HuH-7.5 (cell line): ENCODE data around the gene POLDIP3.
"Not testable (repeated sequence)": the region's sequence is repeated elsewhere in the genome, so short reads cannot be mapped to it uniquely, and the experiment has no call there.

Experiments used
- DNase-seq: peaks from one replicate; pipeline ENCODE4 v3.0.0; 2011; ENCODE audit warnings: low spot score

The POLDIP3 gene

DNA sequence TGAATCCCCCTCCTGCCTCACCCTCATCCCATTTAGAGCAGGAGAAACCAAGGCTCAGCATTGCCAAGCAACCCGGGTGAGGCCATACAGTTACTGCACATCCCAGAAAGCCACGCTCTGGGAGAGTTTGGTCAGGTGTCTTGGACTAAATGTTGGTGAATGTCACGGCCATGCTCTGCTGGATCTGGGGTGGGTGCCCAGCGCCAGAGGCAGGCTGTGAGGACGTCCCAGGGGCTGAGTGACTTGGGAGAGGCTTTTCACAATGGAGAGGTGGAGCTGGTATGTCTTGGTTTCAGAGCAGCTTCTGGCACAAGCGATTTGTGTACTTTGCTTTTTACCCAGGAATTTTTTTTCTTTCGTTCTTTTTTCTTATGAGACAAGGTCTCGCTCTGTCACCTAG lies 54.3 kb downstream of the POLDIP3 start:
- no peak for DNase-seq

DNA sequence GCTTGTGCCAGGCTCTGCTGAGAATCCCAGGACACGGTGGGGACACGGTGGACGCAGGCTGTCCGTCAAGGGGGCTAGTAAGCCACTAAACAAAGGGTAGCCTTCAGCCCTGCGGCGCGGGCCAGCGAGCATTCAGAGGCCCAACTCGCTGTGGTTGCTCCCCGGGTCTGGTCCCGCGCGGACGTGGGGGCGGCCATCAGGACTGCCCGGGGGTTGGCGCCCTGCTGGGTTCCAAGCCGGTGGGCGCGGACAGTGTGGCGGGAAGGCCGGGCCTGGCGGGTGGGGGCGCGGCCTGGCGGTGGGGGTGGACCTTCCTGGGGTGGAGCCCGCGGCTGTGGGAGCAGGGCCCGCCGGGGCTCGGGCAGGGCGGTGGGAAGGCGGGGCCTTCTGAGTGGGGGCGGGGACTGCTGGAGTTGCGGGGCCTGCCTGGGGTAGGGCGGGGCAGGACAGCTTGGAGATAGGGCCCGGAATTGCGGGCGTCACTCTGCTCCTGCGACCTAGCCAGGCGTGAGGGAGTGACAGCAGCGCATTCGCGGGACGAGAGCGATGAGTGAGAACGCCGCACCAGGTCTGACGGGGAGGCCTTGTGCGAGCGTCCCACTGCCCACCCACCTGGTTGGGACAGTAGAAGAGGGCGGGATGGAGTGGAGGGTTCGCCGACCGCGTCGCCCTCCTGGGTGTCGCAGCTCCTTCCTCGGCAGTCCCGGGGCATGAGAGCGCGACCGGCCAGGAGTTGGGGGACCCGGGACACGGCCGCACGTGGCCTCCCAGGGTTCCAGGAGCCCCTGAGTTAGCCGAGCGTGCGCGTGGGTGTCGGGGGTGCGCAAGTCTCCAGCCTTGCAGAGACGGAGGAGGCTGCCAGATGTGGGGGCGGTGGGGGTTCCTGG lies 61.0 kb downstream of the POLDIP3 start, which contains the start of gene SERHL2:
Gene SERHL2 (plus strand): TSS at position 482 of the 887 bp plus-strand sequence. CDS start 65 bp downstream, at position 547.
- peak; percentile 85 for DNase-seq

DNA sequence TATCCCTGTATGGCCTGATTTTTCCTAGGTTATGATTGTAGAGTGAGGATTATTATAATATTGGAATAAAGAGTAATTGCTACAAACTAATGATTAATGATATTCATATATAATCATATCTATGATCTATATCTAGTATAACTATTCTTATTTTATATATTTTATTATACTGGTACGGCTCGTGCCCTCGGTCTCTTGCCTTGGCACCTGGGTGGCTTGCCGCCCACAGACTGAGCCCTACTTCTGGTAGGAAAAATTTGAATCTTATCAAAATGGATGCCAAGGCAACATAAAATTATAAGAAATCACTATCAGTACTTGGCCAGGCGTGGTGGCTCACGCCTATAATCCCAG lies 62.4 kb downstream of the POLDIP3 start:
- DNase-seq: not testable (repeated sequence)

DNA sequence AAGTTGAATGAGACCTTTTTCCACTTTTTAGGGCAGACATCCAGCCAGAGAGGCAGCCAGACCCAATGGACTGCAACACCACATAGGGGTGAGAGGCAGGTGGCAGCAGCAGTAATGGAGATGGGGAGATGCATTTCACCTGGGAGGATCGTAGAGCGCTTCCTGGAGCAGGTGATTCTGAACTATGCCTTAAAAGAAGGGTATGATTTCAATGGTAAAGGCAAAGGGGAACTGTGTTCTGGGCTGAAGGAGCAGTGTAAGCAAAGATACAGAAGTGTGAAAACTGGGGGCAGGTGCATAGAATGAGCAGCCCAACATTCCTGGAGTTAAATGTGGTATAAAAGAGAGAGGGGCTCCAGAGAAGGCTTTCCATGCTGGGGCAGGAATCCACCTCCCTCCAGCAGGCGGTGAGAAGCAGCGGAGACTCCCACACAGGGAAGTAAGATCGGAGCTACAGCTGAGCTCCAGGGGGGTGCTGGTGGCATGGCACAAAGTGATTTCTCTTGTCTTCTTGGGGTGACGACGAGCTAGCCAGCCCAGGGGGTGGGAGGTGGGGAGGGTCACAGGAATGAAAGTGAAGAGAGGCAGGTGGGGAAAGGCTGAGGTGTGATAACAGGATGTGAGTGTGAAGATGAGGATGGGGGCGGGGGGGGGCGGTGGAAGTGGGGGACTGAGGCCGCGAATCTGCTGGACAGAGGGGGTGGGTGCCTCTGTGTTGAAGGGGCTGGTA lies 65.2 kb downstream of the POLDIP3 start:
- DNase-seq: no peak

DNA sequence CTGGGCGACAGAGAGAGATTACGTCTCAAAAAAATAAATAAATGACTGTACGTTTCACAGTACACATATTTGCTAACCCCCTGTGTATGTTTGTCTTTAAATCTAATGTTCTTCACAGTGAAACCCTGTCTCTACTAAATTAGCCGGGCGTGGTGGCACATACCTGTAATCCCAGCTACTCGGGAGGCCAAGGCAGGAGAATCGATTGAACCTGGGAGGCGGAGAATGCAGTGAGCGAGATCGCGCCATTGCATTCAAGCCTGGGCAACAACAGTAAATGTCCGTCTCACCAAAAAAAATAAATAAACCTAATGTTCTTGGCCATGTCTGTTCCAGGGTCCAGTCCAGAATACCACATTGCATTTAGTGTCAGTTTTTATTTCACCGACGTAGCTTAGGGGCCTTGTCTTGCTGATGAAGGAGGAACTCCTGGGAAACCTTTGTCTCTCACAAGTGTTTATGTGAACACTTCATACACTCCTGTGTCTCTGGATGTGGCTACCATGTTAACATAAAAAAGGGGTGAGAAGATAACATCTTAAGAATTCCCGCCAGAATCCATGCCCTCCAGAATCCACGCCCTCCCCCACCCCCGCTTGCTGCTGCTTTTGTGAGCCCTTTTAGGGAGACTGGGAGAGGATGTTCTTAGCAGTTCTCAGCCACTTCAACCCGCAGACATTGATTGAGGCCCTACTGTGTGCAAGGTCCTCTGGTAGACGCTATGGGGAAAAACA lies 65.9 kb downstream of the POLDIP3 start:
- DNase-seq: no peak

DNA sequence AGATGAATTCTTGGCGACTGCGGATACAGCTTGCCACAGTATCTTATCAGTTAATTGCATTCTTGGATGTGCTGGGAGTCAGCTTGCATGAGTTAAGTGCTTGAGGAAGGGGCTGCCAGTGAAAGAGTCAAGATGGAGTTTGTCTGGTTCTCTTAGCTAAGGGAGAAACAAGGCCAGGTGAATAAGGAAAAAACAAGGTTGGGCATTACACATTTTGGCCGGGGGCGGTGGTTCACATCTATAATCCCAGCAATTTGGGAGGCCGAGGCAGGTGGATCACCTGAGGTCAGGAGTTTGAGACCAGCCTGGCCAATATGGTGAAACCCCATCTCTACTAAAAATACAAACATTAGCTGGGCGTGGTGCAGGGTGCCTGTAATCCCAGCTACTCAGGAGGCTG lies 66.6 kb downstream of the POLDIP3 start:
- DNase-seq: not testable (repeated sequence)

DNA sequence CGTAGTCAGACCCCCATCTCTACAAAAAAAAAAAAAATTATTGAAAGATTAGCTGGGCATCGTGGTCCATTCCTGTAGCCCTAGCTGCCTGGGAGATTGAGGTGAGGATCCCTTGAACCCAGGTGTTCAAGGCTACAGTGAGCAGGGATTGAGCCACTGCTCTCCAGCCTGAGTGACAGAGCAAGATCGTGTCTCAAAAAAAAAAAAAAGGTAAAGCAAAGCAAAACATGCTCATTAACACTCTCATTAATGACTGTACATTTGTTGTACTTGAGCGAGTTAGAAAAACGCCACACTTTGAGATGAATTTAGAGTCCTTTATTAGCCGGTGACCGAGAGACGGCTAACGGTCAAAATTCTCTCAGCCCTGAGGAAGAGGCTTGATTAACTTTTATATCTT lies 67.1 kb downstream of the POLDIP3 start:
- DNase-seq: no peak

DNA sequence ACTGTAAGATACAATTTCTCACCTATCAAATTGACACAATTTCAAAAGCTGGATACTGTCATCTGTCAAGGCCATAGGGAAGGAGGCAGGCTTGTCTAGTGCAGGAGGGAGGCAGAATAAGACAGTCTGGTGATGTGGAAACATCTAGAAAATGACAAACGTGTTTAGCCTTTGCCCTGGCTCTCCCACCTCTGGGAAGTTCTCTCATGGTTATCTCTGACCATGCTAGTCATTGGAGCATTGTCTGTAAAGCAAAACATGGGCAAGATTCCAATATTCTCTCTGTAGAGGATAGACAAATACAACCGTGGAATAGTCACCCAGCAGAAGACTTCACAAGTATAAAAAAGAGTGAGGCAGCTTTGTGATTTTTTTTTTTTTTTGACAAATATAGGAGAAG lies 70.0 kb downstream of the POLDIP3 start:
- DNase-seq: peak; percentile 33

DNA sequence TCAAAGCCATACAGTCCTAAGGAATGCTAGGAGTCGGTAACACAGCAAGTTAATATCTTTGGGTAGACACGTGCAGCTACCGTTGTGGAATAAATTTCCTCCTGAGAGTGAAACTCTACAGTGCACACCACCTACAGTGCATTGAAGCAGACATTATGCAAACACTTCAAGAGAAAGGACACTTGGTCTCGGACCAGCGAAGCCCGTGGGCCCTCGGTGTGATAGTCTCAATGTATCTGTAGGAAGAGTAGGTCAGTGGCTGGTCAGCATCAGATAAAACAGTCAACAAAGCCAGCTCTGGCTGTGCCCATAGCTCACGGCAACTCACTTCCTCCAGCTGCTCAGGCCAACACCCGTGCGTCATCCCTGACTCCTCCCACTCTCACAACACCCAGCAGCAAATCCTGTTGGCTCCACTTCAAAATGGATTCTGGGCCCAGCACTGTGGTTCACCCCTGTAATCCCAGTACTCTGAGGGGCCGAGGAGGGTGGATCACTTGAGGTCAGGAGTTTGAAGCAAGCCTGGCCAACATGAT lies 75.4 kb downstream of the POLDIP3 start:
- not testable (repeated sequence) for DNase-seq

DNA sequence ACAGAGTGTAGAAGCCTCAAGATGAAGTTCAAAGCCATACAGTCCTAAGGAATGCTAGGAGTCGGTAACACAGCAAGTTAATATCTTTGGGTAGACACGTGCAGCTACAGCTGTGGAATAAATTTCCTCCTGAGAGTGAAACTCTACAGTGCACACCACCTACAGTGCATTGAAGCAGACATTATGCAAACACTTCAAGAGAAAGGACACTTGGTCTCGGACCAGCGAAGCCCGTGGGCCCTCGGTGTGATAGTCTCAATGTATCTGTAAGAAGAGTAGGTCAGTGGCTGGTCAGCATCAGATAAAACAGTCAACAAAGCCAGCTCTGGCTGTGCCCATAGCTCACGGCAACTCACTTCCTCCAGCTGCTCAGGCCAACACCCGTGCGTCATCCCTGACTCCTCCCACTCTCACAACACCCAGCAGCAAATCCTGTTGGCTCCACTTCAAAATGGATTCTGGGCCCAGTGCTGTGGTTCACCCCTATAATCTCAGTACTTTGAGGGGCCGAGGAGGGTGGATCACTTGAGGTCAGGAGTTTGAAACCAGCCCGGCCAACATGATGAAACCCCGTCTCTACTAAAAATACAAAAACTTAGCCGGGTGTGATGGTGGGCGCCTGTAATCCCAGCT lies 77.4 kb downstream of the POLDIP3 start:
- not testable (repeated sequence) for DNase-seq

DNA sequence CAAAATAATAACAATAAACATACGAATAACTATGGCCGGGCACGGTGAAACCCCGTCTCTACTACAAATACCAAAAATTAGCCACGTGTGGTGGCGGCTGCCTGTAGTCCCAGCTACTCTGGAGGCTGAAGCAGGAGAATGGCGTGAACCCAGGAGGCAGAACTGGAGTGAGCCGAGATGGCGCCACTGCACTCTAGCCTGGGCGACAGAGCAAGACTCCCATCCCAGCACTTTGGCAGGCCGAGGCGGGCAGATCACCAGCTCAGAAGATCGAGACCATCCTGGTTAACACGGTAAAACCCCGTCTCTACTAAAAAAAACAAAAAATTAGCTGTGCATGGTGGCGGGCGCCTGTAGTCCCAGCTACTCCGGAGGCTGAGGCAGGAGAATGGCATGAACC lies 78.0 kb downstream of the POLDIP3 start:
- DNase-seq: not testable (repeated sequence)

DNA sequence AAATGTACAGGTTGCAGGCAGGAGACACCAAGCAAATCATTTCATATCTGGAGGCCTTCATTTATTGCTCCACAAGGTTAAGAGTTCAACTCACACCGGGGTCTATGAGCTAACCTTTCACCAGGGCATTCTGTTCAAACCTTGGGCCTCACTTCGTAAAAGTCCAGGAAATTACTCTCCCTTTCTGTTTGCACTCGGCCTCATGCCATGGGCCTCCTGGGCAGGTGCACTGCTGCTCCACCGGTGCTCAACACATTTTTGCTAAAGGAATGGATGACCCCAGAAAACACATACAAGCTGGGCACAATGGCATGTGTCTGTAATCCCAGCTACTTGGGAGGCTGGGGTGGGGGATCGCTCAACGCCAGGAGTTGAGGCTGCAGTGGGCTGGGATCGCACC lies 78.5 kb downstream of the POLDIP3 start:
- no peak for DNase-seq

DNA sequence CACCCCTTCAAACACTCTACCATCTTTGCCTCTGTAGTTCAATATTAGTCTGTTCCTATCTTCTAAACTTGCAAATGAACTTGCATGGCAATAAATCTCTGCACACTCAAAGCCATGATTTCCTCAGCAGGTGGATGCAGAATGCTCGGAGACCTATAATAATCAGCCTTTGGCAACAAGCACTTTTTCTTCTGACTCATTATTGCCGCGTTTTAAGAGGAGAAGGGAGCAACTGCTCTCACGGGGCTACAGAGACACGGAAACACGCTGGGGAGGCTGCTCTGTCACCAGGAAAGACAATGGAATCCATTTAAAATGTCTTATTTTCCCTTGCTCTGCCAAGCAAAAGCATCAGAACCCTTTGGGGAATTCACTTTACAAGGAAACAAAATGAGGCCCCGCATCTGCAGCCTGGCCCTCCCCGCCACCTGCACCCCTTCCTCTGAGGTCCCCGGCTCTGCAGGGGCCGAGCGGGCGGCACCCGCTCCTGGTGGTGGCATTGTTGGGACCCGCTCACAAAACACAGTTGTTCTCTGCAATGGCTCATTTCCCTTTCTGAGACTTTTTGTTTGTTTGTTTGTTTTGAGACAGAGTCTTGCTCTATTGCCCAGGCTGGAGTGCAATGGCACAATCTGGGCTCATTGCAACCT lies 79.5 kb downstream of the POLDIP3 start:
- not testable (repeated sequence) for DNase-seq
